GM23338 (cell line): Measurements from ENCODE around the gene FUZ.

ENCODE experiments used
- CREB1 ChIP-seq: fragments of 250-450 bp; sonication (Bioruptor Pico); IDR thresholded peaks from 2 replicates; pipeline ENCODE4 v1.5.0; 2020; ENCODE audit warnings: low read depth, mild to moderate bottlenecking, moderate library complexity
- EZH2 ChIP-seq: fragments of 200-600 bp; sonication (generic); IDR thresholded peaks from one replicate; pipeline ENCODE4 v1.8.0; 2017; ENCODE audit warnings: antibody characterized with exemption, mild to moderate bottlenecking, low read depth; ENCODE audit not compliant: unreplicated experiment
- EZH2phosphoT487 ChIP-seq: fragments of 200-600 bp; sonication (generic); IDR thresholded peaks from one replicate; pipeline ENCODE4 v1.8.1; 2018; ENCODE audit warnings: antibody characterized with exemption; ENCODE audit not compliant: unreplicated experiment
- JUNB ChIP-seq: IDR thresholded peaks from one replicate; pipeline ENCODE4 v1.6.1; 2016; ENCODE audit warnings: antibody characterized with exemption; ENCODE audit not compliant: unreplicated experiment
- NANOG ChIP-seq: IDR thresholded peaks from 2 replicates; pipeline ENCODE4 v1.6.1; 2016; ENCODE audit warnings: antibody characterized with exemption, borderline replicate concordance
- POLR2AphosphoS5 ChIP-seq: IDR thresholded peaks from 2 replicates; pipeline ENCODE4 v1.6.1; 2016; ENCODE audit warnings: antibody characterized with exemption, low read depth
- STAT1 ChIP-seq: IDR thresholded peaks from one replicate; pipeline ENCODE4 v1.6.1; 2016; ENCODE audit warnings: antibody characterized with exemption; ENCODE audit not compliant: unreplicated experiment
- ZNF114 ChIP-seq: fragments of 250-450 bp; sonication (Bioruptor Pico); IDR thresholded peaks from 2 replicates; pipeline ENCODE4 v1.5.0; 2020; ENCODE audit warnings: mild to moderate bottlenecking, moderate library complexity
- ZNF331 ChIP-seq: fragments of 250-450 bp; sonication (Bioruptor Pico); IDR thresholded peaks from 2 replicates; pipeline ENCODE4 v1.5.0; 2020; ENCODE audit warnings: low read depth, mild to moderate bottlenecking, moderate library complexity
- TF ChIP-seq, protein P1 (sequence below), 2 experiments: fragments of 200-600 bp in 1 of 2; sonication (generic) in 1 of 2; conservative IDR thresholded peaks; 2 replicates each; pipeline versions ENCODE4 v1.5.1 to v1.6.1; 2016 to 2017; ENCODE audit warnings: antibody characterized with exemption in 2 of 2, low read depth in 2 of 2, mild to moderate bottlenecking in 2 of 2, moderate library complexity in 1 of 2
- TF ChIP-seq, protein P2 (sequence below): IDR thresholded peaks from one replicate; pipeline ENCODE4 v1.6.1; 2018; ENCODE audit warnings: antibody characterized with exemption; ENCODE audit not compliant: unreplicated experiment
- TF ChIP-seq, protein P3 (sequence below): IDR thresholded peaks from 2 replicates; pipeline ENCODE4 v1.6.1; 2016; ENCODE audit warnings: antibody characterized with exemption
- TF ChIP-seq, protein P4 (sequence below): fragments of 250-450 bp; sonication (Bioruptor Pico); IDR thresholded peaks from 2 replicates; pipeline ENCODE4 v1.5.0; 2020; ENCODE audit warnings: mild to moderate bottlenecking, moderate library complexity

DNA sequence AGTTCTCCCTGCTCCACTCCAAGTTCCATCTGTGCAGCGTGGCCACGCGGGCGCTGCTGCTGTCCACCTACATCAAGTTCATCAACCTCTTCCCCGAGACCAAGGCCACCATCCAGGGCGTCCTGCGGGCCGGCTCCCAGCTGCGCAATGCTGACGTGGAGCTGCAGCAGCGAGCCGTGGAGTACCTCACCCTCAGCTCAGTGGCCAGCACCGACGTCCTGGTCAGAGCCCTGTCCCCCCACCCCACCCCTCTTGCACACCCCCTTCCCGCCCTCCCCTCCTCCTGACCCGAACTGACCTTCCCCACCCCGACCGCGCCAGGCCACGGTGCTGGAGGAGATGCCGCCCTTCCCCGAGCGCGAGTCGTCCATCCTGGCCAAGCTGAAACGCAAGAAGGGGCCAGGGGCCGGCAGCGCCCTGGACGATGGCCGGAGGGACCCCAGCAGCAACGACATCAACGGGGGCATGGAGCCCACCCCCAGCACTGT, 11.6 kb downstream of the FUZ start:
- TF ChIP-seq POLR2AphosphoS5 (no peak), EZH2 (no peak), ZNF331 (CRISPR knock-in tag) (no peak), EZH2phosphoT487 (no peak), CREB1 (CRISPR knock-in tag) (no peak), ZNF114 (CRISPR knock-in tag) (no peak), JUNB (no peak), STAT1 (no peak), NANOG (no peak)
- TF ChIP-seq, protein P1, sequence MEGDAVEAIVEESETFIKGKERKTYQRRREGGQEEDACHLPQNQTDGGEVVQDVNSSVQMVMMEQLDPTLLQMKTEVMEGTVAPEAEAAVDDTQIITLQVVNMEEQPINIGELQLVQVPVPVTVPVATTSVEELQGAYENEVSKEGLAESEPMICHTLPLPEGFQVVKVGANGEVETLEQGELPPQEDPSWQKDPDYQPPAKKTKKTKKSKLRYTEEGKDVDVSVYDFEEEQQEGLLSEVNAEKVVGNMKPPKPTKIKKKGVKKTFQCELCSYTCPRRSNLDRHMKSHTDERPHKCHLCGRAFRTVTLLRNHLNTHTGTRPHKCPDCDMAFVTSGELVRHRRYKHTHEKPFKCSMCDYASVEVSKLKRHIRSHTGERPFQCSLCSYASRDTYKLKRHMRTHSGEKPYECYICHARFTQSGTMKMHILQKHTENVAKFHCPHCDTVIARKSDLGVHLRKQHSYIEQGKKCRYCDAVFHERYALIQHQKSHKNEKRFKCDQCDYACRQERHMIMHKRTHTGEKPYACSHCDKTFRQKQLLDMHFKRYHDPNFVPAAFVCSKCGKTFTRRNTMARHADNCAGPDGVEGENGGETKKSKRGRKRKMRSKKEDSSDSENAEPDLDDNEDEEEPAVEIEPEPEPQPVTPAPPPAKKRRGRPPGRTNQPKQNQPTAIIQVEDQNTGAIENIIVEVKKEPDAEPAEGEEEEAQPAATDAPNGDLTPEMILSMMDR (conservative IDR thresholded peaks at IDR 0.05; ENCODE audit: low read depth in 2 of 2) = no peak
- TF ChIP-seq, protein P2, sequence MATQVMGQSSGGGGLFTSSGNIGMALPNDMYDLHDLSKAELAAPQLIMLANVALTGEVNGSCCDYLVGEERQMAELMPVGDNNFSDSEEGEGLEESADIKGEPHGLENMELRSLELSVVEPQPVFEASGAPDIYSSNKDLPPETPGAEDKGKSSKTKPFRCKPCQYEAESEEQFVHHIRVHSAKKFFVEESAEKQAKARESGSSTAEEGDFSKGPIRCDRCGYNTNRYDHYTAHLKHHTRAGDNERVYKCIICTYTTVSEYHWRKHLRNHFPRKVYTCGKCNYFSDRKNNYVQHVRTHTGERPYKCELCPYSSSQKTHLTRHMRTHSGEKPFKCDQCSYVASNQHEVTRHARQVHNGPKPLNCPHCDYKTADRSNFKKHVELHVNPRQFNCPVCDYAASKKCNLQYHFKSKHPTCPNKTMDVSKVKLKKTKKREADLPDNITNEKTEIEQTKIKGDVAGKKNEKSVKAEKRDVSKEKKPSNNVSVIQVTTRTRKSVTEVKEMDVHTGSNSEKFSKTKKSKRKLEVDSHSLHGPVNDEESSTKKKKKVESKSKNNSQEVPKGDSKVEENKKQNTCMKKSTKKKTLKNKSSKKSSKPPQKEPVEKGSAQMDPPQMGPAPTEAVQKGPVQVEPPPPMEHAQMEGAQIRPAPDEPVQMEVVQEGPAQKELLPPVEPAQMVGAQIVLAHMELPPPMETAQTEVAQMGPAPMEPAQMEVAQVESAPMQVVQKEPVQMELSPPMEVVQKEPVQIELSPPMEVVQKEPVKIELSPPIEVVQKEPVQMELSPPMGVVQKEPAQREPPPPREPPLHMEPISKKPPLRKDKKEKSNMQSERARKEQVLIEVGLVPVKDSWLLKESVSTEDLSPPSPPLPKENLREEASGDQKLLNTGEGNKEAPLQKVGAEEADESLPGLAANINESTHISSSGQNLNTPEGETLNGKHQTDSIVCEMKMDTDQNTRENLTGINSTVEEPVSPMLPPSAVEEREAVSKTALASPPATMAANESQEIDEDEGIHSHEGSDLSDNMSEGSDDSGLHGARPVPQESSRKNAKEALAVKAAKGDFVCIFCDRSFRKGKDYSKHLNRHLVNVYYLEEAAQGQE = no peak
- TF ChIP-seq, protein P3, sequence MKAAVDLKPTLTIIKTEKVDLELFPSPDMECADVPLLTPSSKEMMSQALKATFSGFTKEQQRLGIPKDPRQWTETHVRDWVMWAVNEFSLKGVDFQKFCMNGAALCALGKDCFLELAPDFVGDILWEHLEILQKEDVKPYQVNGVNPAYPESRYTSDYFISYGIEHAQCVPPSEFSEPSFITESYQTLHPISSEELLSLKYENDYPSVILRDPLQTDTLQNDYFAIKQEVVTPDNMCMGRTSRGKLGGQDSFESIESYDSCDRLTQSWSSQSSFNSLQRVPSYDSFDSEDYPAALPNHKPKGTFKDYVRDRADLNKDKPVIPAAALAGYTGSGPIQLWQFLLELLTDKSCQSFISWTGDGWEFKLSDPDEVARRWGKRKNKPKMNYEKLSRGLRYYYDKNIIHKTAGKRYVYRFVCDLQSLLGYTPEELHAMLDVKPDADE = no peak
- TF ChIP-seq, protein P4, sequence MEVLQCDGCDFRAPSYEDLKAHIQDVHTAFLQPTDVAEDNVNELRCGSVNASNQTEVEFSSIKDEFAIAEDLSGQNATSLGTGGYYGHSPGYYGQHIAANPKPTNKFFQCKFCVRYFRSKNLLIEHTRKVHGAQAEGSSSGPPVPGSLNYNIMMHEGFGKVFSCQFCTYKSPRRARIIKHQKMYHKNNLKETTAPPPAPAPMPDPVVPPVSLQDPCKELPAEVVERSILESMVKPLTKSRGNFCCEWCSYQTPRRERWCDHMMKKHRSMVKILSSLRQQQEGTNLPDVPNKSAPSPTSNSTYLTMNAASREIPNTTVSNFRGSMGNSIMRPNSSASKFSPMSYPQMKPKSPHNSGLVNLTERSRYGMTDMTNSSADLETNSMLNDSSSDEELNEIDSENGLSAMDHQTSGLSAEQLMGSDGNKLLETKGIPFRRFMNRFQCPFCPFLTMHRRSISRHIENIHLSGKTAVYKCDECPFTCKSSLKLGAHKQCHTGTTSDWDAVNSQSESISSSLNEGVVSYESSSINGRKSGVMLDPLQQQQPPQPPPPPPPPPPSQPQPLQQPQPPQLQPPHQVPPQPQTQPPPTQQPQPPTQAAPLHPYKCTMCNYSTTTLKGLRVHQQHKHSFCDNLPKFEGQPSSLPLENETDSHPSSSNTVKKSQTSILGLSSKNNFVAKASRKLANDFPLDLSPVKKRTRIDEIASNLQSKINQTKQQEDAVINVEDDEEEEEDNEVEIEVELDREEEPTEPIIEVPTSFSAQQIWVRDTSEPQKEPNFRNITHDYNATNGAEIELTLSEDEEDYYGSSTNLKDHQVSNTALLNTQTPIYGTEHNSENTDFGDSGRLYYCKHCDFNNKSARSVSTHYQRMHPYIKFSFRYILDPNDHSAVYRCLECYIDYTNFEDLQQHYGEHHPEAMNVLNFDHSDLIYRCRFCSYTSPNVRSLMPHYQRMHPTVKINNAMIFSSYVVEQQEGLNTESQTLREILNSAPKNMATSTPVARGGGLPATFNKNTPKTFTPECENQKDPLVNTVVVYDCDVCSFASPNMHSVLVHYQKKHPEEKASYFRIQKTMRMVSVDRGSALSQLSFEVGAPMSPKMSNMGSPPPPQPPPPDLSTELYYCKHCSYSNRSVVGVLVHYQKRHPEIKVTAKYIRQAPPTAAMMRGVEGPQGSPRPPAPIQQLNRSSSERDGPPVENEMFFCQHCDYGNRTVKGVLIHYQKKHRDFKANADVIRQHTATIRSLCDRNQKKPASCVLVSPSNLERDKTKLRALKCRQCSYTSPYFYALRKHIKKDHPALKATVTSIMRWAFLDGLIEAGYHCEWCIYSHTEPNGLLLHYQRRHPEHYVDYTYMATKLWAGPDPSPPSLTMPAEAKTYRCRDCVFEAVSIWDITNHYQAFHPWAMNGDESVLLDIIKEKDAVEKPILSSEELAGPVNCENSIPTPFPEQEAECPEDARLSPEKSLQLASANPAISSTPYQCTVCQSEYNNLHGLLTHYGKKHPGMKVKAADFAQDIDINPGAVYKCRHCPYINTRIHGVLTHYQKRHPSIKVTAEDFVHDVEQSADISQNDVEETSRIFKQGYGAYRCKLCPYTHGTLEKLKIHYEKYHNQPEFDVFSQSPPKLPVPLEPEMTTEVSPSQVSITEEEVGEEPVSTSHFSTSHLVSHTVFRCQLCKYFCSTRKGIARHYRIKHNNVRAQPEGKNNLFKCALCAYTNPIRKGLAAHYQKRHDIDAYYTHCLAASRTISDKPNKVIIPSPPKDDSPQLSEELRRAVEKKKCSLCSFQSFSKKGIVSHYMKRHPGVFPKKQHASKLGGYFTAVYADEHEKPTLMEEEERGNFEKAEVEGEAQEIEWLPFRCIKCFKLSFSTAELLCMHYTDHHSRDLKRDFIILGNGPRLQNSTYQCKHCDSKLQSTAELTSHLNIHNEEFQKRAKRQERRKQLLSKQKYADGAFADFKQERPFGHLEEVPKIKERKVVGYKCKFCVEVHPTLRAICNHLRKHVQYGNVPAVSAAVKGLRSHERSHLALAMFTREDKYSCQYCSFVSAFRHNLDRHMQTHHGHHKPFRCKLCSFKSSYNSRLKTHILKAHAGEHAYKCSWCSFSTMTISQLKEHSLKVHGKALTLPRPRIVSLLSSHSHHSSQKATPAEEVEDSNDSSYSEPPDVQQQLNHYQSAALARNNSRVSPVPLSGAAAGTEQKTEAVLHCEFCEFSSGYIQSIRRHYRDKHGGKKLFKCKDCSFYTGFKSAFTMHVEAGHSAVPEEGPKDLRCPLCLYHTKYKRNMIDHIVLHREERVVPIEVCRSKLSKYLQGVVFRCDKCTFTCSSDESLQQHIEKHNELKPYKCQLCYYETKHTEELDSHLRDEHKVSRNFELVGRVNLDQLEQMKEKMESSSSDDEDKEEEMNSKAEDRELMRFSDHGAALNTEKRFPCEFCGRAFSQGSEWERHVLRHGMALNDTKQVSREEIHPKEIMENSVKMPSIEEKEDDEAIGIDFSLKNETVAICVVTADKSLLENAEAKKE (CRISPR knock-in tag) = no peak
